ENCODE measurements around the gene NCAM1.

Gene NCAM1

DNA sequence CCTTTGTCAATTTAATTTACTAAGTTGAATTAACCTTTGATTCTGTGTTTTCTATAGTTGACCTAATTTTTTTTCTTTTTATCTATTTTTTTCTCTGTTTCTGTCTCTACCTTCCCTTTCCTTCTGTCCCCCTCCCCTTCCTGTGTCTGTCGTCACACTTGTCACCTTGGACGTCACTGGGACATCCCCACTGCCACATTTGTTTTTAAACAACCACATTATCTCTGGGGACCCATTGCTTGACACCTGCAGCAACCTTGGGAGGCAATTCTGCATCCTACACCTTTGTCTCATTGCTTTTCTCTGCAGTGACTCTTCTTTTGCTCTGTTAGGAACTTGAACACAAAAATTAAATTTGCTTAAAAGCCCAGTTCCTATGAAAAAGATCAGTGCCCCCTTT lies 301.4 kb downstream of the NCAM1 start:
- no peak overlapping the region for H3K4me2 ChIP-seq (ENCODE audit: low read depth, low read length, poor library complexity, severe bottlenecking)
- no peak overlapping the region for H3K4me3 ChIP-seq (ENCODE audit: insufficient read depth, low read length, poor library complexity, severe bottlenecking)
- no peaks in the 10 kb centered on the region for H3F3A ChIP-seq (ENCODE audit: insufficient read depth)
- no peaks in the 10 kb centered on the region for H3K27me3 ChIP-seq (ENCODE audit: low read length)
- TF ChIP-seq EZH2phosphoT487 (conservative IDR thresholded peaks at IDR 0.05; ENCODE audit: low read length) (no peak), CTCF (IDR thresholded peaks at IDR 0.05; ENCODE audit: insufficient read depth, low read length, poor library complexity, severe bottlenecking) (no peak)
- no peaks in the 10 kb centered on the region for H3K9me3 ChIP-seq (ENCODE audit: insufficient read depth, low read length)
- H3K9me2 ChIP-seq (replicated peaks; ENCODE audit: insufficient read depth, low read length), result no peaks in the 10 kb centered on the region
- H3K79me2 ChIP-seq (ENCODE audit: insufficient read depth, low read length), result no peaks in the 10 kb centered on the region
- H3K9ac ChIP-seq (ENCODE audit: low read length), result no peak overlapping the region
- no peaks in the 10 kb centered on the region for H4K20me1 ChIP-seq (ENCODE audit: low read depth, low read length)
- H3K36me3 ChIP-seq (ENCODE audit: low read length), result no peaks in the 10 kb centered on the region
- H2AFZ ChIP-seq (ENCODE audit: low read depth, low read length, severe bottlenecking), result no peak overlapping the region
- H3K27ac ChIP-seq (ENCODE audit: low read depth, low read length), result no peak overlapping the region

DNA sequence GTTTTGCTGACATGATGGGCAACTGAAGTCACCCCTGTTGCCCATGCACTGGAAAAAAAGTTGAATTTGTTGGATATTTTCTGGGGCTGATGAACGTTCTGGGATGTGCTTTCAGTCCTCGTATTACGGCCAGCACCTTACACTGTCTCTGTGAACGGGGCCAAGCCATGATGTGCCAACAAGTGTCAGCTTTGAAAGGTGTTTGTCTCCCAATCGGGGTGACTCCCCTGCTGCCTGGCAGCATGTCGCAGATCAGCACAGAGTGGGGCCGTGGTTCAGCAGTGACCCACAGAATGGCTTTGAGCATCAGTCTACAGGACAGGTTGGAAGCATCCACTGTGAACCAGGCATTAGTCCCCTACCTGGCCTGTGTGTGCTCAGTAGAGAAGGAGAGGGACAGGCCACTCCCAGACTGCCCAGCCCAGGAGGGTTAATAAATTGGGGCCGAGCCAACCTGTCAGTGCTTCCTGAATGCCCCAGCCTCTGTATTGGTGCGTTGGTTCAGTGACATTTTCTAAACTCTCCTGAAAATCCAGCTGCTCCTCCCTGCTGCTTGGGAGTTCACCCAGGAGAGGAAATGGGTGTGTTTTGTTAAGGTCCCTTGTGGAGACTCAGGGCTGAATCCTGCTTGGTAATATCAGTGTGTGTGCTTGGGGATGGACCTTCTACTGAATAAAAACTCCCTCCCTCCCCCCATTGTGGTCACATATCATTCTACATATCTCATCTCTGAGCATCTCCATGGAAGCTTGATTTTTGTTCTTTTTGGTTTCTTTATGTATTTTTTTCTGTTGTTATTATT lies 302.4 kb downstream of the NCAM1 start:
- H3K4me2 ChIP-seq (ENCODE audit: low read depth, low read length, poor library complexity, severe bottlenecking), result no peak overlapping the region
- H3K79me2 ChIP-seq (ENCODE audit: insufficient read depth, low read length), result no peaks in the 10 kb centered on the region
- no peak overlapping the region for H3K4me3 ChIP-seq (ENCODE audit: insufficient read depth, low read length, poor library complexity, severe bottlenecking)
- H3K27ac ChIP-seq (ENCODE audit: low read depth, low read length), result no peak overlapping the region
- H3K27me3 ChIP-seq (ENCODE audit: low read length), result no peaks in the 10 kb centered on the region
- H2AFZ ChIP-seq (ENCODE audit: low read depth, low read length, severe bottlenecking), result no peak overlapping the region
- no peaks in the 10 kb centered on the region for H4K20me1 ChIP-seq (ENCODE audit: low read depth, low read length)
- no peaks in the 10 kb centered on the region for H3K9me3 ChIP-seq (ENCODE audit: insufficient read depth, low read length)
- H3F3A ChIP-seq (ENCODE audit: insufficient read depth), result no peaks in the 10 kb centered on the region
- no peak overlapping the region for H3K9ac ChIP-seq (ENCODE audit: low read length)
- TF ChIP-seq CTCF (IDR thresholded peaks at IDR 0.05; ENCODE audit: insufficient read depth, low read length, poor library complexity, severe bottlenecking), result no peak
- no peak for TF ChIP-seq EZH2phosphoT487 (conservative IDR thresholded peaks at IDR 0.05; ENCODE audit: low read length)
- H3K9me2 ChIP-seq (replicated peaks; ENCODE audit: insufficient read depth, low read length), result no peaks in the 10 kb centered on the region
- no peaks in the 10 kb centered on the region for H3K36me3 ChIP-seq (ENCODE audit: low read length)

DNA sequence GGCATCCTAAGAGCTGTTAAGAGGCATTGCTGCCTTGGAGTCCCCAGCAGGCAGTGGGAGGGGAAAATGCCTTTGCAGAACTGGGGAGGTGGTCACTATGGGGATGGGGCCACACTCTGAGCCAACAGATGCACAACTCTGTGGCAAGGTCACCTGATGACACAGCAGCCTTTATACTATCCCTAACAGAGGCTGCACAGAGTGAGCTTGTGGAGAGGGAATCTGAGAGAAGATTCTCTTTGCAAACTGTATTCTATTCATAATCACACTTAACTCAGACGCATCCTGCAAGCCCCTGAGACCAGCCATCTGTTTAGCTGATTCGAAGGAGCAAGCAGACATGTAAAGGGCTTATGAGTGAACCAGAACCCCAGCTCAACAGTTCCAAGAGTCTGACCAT lies 304.1 kb downstream of the NCAM1 start:
- Histone ChIP-seq H3K9me2 (replicated peaks; ENCODE audit: insufficient read depth, low read length) (no peaks in the 10 kb centered on the region), H3K36me3 (ENCODE audit: low read length) (no peaks in the 10 kb centered on the region), H3K4me2 (ENCODE audit: low read depth, low read length, poor library complexity, severe bottlenecking) (no peak overlapping the region), H3K9me3 (ENCODE audit: insufficient read depth, low read length) (no peaks in the 10 kb centered on the region), H3K27ac (ENCODE audit: low read depth, low read length) (no peak overlapping the region), H4K20me1 (ENCODE audit: low read depth, low read length) (no peaks in the 10 kb centered on the region), H2AFZ (ENCODE audit: low read depth, low read length, severe bottlenecking) (no peak overlapping the region), H3K4me3 (ENCODE audit: insufficient read depth, low read length, poor library complexity, severe bottlenecking) (no peak overlapping the region), H3K79me2 (ENCODE audit: insufficient read depth, low read length) (no peaks in the 10 kb centered on the region), H3F3A (ENCODE audit: insufficient read depth) (no peaks in the 10 kb centered on the region), H3K27me3 (ENCODE audit: low read length) (no peaks in the 10 kb centered on the region), H3K9ac (ENCODE audit: low read length) (no peak overlapping the region)
- TF ChIP-seq CTCF (IDR thresholded peaks at IDR 0.05; ENCODE audit: insufficient read depth, low read length, poor library complexity, severe bottlenecking), result no peak
- TF ChIP-seq EZH2phosphoT487 (conservative IDR thresholded peaks at IDR 0.05; ENCODE audit: low read length), result no peak

Measured in SU-DHL-6 (cell line).